DMS153 (cell line): ENCODE data around the gene SLIT3.

Experiments used
- DNase-seq: peaks from one replicate; lab custom pipeline; 2025; lab: John Stamatoyannopoulos, UW

The SLIT3 gene

GRCh38 chr5:168992016-168992415 is 308.9 kb downstream of the SLIT3 start:
- DNase-seq, result no peak

GRCh38 chr5:168991311-168991710 is 309.6 kb downstream of the SLIT3 start:
- no peak for DNase-seq

- no peak for DNase-seq
These were observed 310.3 kb downstream of the SLIT3 start for GRCh38 chr5:168990679-168991078.

GRCh38 chr5:168989731-168990505 is 311.0 kb downstream of the SLIT3 start:
- no peak for DNase-seq

- DNase-seq, result no peak
These were observed 312.2 kb downstream of the SLIT3 start for GRCh38 chr5:168988699-168989098.

- no peak for DNase-seq
These were observed 313.2 kb downstream of the SLIT3 start for GRCh38 chr5:168987543-168988300.

- DNase-seq, result no peak
These were observed 315.5 kb downstream of the SLIT3 start for GRCh38 chr5:168985454-168985853.

GRCh38 chr5:168984135-168984675 is 316.7 kb downstream of the SLIT3 start:
- DNase-seq, result no peak

- no peak for DNase-seq
These were observed 321.8 kb downstream of the SLIT3 start for GRCh38 chr5:168979135-168979534.

- DNase-seq, result no peak
These were observed 322.4 kb downstream of the SLIT3 start for GRCh38 chr5:168978500-168978899.

GRCh38 chr5:168978015-168978414 is 322.9 kb downstream of the SLIT3 start:
- no peak for DNase-seq

GRCh38 chr5:168976311-168976970 is 324.5 kb downstream of the SLIT3 start:
- no peak for DNase-seq

GRCh38 chr5:168975331-168975730 is 325.6 kb downstream of the SLIT3 start:
- no peak for DNase-seq

GRCh38 chr5:168974082-168974481 is 326.9 kb downstream of the SLIT3 start:
- no peak for DNase-seq

- no peak for DNase-seq
These were observed 328.2 kb downstream of the SLIT3 start for GRCh38 chr5:168972731-168973130.

GRCh38 chr5:168971100-168971499 is 329.8 kb downstream of the SLIT3 start:
- DNase-seq, result no peak

- no peak for DNase-seq
These were observed 331.5 kb downstream of the SLIT3 start for GRCh38 chr5:168969326-168969886.

GRCh38 chr5:168967882-168968620 is 332.9 kb downstream of the SLIT3 start:
- no peak for DNase-seq

- no peak for DNase-seq
These were observed 335.3 kb downstream of the SLIT3 start for GRCh38 chr5:168965638-168966037.

- no peak for DNase-seq
These were observed 336.8 kb downstream of the SLIT3 start for GRCh38 chr5:168964182-168964581.

- no peak for DNase-seq
These were observed 338.6 kb downstream of the SLIT3 start for GRCh38 chr5:168962306-168962705.

GRCh38 chr5:168961681-168962080 is 339.3 kb downstream of the SLIT3 start:
- no peak for DNase-seq
